Measurements from ENCODE around the gene ENPP1. TPM values are rescaled to one million over a fixed set of nuclear protein-coding genes. Genes with fewer than 3 reads are reported as not detected.

ENPP1 gene
- total and polyA plus RNA-seq, 9 donors = 5.4 to 40.7 (median 21.7) TPM

GRCh38 chr6:131886517-131886916, 78.7 kb downstream of the ENPP1 start:
- Histone ChIP-seq H3K4me1 (ENCODE audit: insufficient read depth) (no peaks in the 10 kb centered on the region), H3K9me3 (no peaks in the 10 kb centered on the region), H3K36me3 (no peaks in the 10 kb centered on the region), H3K27ac (no peak overlapping the region), H3K27me3 (no peaks in the 10 kb centered on the region), H3K4me3 (no peak overlapping the region)
- DNase-seq = no peak
- TF ChIP-seq CTCF (IDR thresholded peaks at IDR 0.05) = no peak
- no peak for TF ChIP-seq EP300 (IDR thresholded peaks at IDR 0.05)
- TF ChIP-seq POLR2A (IDR thresholded peaks at IDR 0.05) = no peak
- 92 to 94% (median 93%) methylated on average over 4 of the region's 4 CpGs for WGBS, 3 donors
- intact Hi-C loops (cut with DNase I) = no loop called here

DNA sequence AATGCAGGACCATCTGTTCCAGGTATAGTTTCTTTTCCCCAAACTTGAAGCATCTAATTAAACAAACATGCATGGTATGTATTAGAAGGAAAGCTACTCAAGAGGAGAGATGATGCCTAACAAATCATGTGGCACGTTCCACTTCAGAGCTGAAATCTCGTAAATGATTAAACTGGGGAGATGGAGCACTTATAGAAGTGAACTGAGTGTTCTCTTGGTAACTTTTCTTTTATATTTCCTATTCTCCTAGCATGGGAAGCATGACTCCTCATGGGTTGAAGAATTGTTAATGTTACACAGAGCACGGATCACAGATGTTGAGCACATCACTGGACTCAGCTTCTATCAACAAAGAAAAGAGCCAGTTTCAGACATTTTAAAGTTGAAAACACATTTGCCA, 82.3 kb downstream of the ENPP1 start:
- no peak overlapping the region for H3K4me3 ChIP-seq
- intact Hi-C loops (cut with DNase I) = no loop called here
- no peaks in the 10 kb centered on the region for H3K36me3 ChIP-seq
- DNase-seq = no peak
- no peaks in the 10 kb centered on the region for H3K27me3 ChIP-seq
- no peaks in the 10 kb centered on the region for H3K9me3 ChIP-seq
- no peak overlapping the region for H3K27ac ChIP-seq
- WGBS, 3 donors = 87 to 89% (median 88%) methylated on average over 3 of the region's 3 CpGs
- peaks cover 3% of the 10 kb centered on the region for H3K4me1 ChIP-seq (ENCODE audit: insufficient read depth)
- no peak for TF ChIP-seq CTCF (IDR thresholded peaks at IDR 0.05)
- no peak for TF ChIP-seq EP300 (IDR thresholded peaks at IDR 0.05)
- no peak for TF ChIP-seq POLR2A (IDR thresholded peaks at IDR 0.05)

- no peaks in the 10 kb centered on the region for H3K36me3 ChIP-seq
- 92 to 94% (median 94%) methylated on average over 1 of the region's 1 CpG for WGBS, 3 donors
- no peak overlapping the region for H3K27ac ChIP-seq
- TF ChIP-seq EP300 (IDR thresholded peaks at IDR 0.05) = no peak
- no peak for TF ChIP-seq POLR2A (IDR thresholded peaks at IDR 0.05)
- TF ChIP-seq CTCF (IDR thresholded peaks at IDR 0.05) = no peak
- no peaks in the 10 kb centered on the region for H3K9me3 ChIP-seq
- no peak overlapping the region for H3K4me3 ChIP-seq
- H3K27me3 ChIP-seq = no peaks in the 10 kb centered on the region
- H3K4me1 ChIP-seq (ENCODE audit: insufficient read depth) = peaks cover 3% of the 10 kb centered on the region
- DNase-seq = no peak
- intact Hi-C loops (cut with DNase I) = no loop called here
These were observed 85.4 kb downstream of the ENPP1 start for GRCh38 chr6:131893198-131893597.

DNA sequence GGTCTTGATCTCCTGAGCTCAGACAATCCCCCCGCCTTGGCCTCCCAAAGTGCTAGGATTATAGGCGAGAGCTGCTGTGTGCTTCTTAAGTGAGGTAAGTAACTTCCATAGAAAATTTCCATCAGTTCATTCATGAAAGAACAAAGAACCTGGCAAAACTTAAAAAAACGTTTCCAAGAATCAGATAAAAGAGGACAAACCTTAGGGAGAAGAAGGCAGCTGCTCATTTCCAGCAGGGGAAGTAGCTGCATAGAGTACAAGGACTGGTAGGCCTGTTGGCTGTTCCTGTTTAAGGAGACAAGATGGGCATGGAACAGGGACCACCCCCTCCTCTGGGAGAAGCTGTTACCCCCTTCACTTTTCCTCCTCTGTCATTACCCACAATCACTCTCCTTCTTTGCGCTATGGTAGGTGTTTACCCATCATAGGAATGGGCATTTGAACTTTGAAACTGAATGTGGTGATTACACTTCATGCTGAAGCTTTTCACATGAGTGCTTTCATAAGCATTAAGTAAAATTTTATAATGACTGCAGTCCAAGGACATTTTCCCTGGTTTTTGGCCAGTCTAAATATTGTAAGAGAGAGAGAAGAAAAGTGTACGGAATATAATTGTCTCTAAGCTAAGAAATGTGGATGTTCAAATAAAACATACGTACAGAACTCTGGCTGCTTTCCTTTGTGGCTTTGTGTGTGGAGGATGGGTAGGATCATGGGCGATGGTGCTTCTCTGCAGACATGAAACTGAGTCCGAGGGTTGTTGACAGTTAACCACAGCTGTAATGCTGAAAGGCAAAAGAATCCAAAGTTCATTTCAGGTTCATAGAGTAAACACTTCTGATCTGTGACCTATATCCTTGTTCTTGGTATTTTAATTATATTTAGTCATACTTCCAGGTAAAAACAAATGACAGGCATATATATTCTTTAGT, 86.9 kb downstream of the ENPP1 start:
- H3K27ac ChIP-seq = no peak overlapping the region
- no peaks in the 10 kb centered on the region for H3K27me3 ChIP-seq
- H3K9me3 ChIP-seq = no peaks in the 10 kb centered on the region
- TF ChIP-seq POLR2A (IDR thresholded peaks at IDR 0.05) = no peak
- no peak for TF ChIP-seq CTCF (IDR thresholded peaks at IDR 0.05)
- TF ChIP-seq EP300 (IDR thresholded peaks at IDR 0.05) = no peak
- peaks cover 3% of the 10 kb centered on the region for H3K4me1 ChIP-seq (ENCODE audit: insufficient read depth)
- intact Hi-C loops (cut with DNase I) = no loop called here
- no peak overlapping the region for H3K4me3 ChIP-seq
- WGBS, 3 donors = 34 to 45% (median 37%) methylated on average over 8 of the region's 8 CpGs
- H3K36me3 ChIP-seq = no peaks in the 10 kb centered on the region
- DNase-seq = no peak

Measured in ovary (tissue), 9 donors.